Uterus (tissue), 2 donors: ENCODE measurements around the gene PHYKPL.

Experiments
- POLR2A ChIP-seq, 2 donors: fragments of 450-650 bp; IDR thresholded peaks; one replicate each; pipeline ENCODE4 v1.6.1; 2016; ENCODE audit warnings: antibody characterized with exemption in 2 of 2, mild to moderate bottlenecking in 1 of 2, moderate library complexity in 1 of 2
- TF ChIP-seq, protein P1 (sequence below), 4 experiments: fragments of 200-600 bp in 2 of 4; fragments of 450-650 bp in 2 of 4; sonication (generic) in 2 of 4; IDR thresholded peaks; one replicate each; pipeline ENCODE4 v1.5.1; 2016 to 2019; ENCODE audit warnings: antibody characterized with exemption in 4 of 4, mild to moderate bottlenecking in 2 of 4, moderate library complexity in 1 of 4

DNA sequence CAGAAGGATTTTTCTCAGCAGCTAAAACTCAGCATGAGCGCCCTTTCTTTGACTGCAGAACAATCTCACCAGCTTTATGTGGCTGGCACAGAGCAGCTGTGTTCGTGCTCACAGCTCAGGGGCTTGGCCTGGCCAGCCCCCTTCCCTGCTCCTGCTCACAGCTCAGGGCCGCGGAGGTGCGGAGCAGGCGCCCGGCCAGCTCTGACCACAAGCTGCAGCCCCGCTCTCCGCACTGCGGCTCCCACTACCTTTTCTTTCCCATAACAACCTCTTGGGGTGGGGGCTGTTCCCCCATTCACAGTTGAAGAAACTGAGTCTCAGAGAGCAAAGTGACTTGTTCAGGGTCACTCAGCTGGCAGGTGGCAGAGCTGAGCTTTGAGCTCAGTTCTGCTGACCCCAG, 34.0 kb upstream of the PHYKPL start:
- TF ChIP-seq, protein P1, sequence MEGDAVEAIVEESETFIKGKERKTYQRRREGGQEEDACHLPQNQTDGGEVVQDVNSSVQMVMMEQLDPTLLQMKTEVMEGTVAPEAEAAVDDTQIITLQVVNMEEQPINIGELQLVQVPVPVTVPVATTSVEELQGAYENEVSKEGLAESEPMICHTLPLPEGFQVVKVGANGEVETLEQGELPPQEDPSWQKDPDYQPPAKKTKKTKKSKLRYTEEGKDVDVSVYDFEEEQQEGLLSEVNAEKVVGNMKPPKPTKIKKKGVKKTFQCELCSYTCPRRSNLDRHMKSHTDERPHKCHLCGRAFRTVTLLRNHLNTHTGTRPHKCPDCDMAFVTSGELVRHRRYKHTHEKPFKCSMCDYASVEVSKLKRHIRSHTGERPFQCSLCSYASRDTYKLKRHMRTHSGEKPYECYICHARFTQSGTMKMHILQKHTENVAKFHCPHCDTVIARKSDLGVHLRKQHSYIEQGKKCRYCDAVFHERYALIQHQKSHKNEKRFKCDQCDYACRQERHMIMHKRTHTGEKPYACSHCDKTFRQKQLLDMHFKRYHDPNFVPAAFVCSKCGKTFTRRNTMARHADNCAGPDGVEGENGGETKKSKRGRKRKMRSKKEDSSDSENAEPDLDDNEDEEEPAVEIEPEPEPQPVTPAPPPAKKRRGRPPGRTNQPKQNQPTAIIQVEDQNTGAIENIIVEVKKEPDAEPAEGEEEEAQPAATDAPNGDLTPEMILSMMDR (IDR thresholded peaks at IDR 0.05) = no peak
- TF ChIP-seq POLR2A (IDR thresholded peaks at IDR 0.05) = no peak
